OCI-LY1 (cell line): ENCODE results near the gene LAPTM5.

ENCODE experiments used
- H2AFZ ChIP-seq: fragments of 200-600 bp; sonication (generic), shearing (Covaris generic); 2 replicates; pipeline ENCODE4 v1.6.0; 2014; ENCODE audit warnings: antibody characterized with exemption, mild to moderate bottlenecking, low read length
- H3F3A ChIP-seq: fragments of 200-600 bp; sonication (generic), shearing (Covaris generic); 2 replicates; pipeline ENCODE4 v1.6.0; 2014; ENCODE audit warnings: mild to moderate bottlenecking, antibody characterized with exemption, low read length, moderate library complexity; ENCODE audit not compliant: insufficient read depth
- H3K27ac ChIP-seq: fragments of 200-600 bp; sonication (generic); 2 replicates; pipeline ENCODE4 v1.5.1; 2014; ENCODE audit warnings: low read length, mixed run types, mild to moderate bottlenecking, low read depth; ENCODE audit not compliant: poor library complexity, severe bottlenecking
- H3K27me3 ChIP-seq: fragments of 200-600 bp; sonication (generic); 2 replicates; pipeline ENCODE4 v1.6.0; 2014; ENCODE audit warnings: antibody characterized with exemption, mild to moderate bottlenecking, low read length, moderate library complexity; ENCODE audit not compliant: insufficient read depth
- H3K36me3 ChIP-seq: fragments of 200-600 bp; sonication (generic); 2 replicates; pipeline ENCODE4 v1.6.1; 2014; ENCODE audit warnings: mild to moderate bottlenecking, antibody characterized with exemption, low read length, moderate library complexity, mixed read lengths; ENCODE audit not compliant: insufficient read depth
- H3K4me1 ChIP-seq: fragments of 200-600 bp; sonication (generic); 2 replicates; pipeline ENCODE4 v1.5.1; 2014; ENCODE audit warnings: mild to moderate bottlenecking, low read length, moderate library complexity; ENCODE audit not compliant: insufficient read depth, severe bottlenecking
- H3K4me2 ChIP-seq: fragments of 200-600 bp; sonication (generic), shearing (Covaris generic); 2 replicates; pipeline ENCODE4 v1.6.1; 2014; ENCODE audit warnings: low read length
- H3K4me3 ChIP-seq: fragments of 200-600 bp; sonication (generic); 2 replicates; pipeline ENCODE4 v1.5.1; 2014; ENCODE audit warnings: low read length, low read depth, mild to moderate bottlenecking, mixed read lengths; ENCODE audit not compliant: poor library complexity, severe bottlenecking
- H3K79me2 ChIP-seq: fragments of 200-600 bp; shearing (Covaris generic); 2 replicates; pipeline ENCODE4 v1.6.1; 2016; ENCODE audit warnings: mixed run types, low read length, mixed read lengths; ENCODE audit not compliant: insufficient read depth
- H3K9ac ChIP-seq: fragments of 200-600 bp; sonication (generic), shearing (Covaris generic); 2 replicates; pipeline ENCODE4 v1.6.1; 2014; ENCODE audit warnings: mild to moderate bottlenecking, low read length, mixed read lengths
- H3K9me2 ChIP-seq: fragments of 200-600 bp; sonication (generic), shearing (Covaris generic); 2 replicates; pipeline ENCODE4 v1.6.1; 2014; ENCODE audit warnings: low read depth, mild to moderate bottlenecking, low read length, mixed read lengths
- H3K9me3 ChIP-seq: fragments of 200-600 bp; shearing (Covaris generic); 2 replicates; pipeline ENCODE4 v1.6.1; 2014; ENCODE audit warnings: low read length, mixed read lengths
- H4K20me1 ChIP-seq: fragments of 200-600 bp; sonication (generic), shearing (Covaris generic); 2 replicates; pipeline ENCODE4 v1.6.0; 2016; ENCODE audit warnings: mild to moderate bottlenecking, low read length; ENCODE audit not compliant: insufficient read depth
- CTCF ChIP-seq: fragments of 200-600 bp; sonication (generic), shearing (Covaris generic); IDR thresholded peaks from 2 replicates; pipeline ENCODE4 v1.5.1; 2017; ENCODE audit warnings: mild to moderate bottlenecking, antibody characterized with exemption, low read length, moderate library complexity, mixed read lengths
- EZH2 ChIP-seq: fragments of 200-600 bp; sonication (generic), shearing (Covaris generic); IDR thresholded peaks from 2 replicates; pipeline ENCODE4 v1.8.0; 2017; ENCODE audit warnings: borderline replicate concordance, mixed run types, mild to moderate bottlenecking, antibody characterized with exemption, low read length, moderate library complexity, mixed read lengths

Gene LAPTM5

GRCh38 chr1:30710407-30710806 lies 47.2 kb downstream of the LAPTM5 start:
- Histone ChIP-seq H3K27ac (no peak overlapping the region), H3K9me3 (peaks cover under 1% of the 10 kb centered on the region; the same call in 1 of the 2 replicates)
- TF ChIP-seq EZH2 (no peak), CTCF (no peak)

GRCh38 chr1:30708361-30708728 lies 49.2 kb downstream of the LAPTM5 start:
- H3K36me3 ChIP-seq: no peaks in the 10 kb centered on the region
- no peaks in the 10 kb centered on the region for H4K20me1 ChIP-seq
- no peaks in the 10 kb centered on the region for H3K79me2 ChIP-seq
- no peaks in the 10 kb centered on the region for H3K27me3 ChIP-seq
- no peak overlapping the region for H3K4me3 ChIP-seq
- H2AFZ ChIP-seq: no peak overlapping the region
- H3K9me2 ChIP-seq: no peaks in the 10 kb centered on the region
- H3K9me3 ChIP-seq: no peaks in the 10 kb centered on the region
- H3K4me1 ChIP-seq: no peaks in the 10 kb centered on the region
- H3K27ac ChIP-seq: no peak overlapping the region
- no peak overlapping the region for H3K9ac ChIP-seq
- no peak overlapping the region for H3K4me2 ChIP-seq
- no peaks in the 10 kb centered on the region for H3F3A ChIP-seq
- TF ChIP-seq CTCF (no peak), EZH2 (no peak)

More at GRCh38 chr1:30710407-30710806, 47.2 kb downstream of the LAPTM5 start:
- Histone ChIP-seq H3K79me2 (no peaks in the 10 kb centered on the region), H3K27me3 (no peaks in the 10 kb centered on the region), H3K36me3 (no peaks in the 10 kb centered on the region), H4K20me1 (no peaks in the 10 kb centered on the region), H3K9me2 (no peaks in the 10 kb centered on the region), H2AFZ (no peak overlapping the region), H3K4me3 (no peak overlapping the region), H3K4me1 (no peaks in the 10 kb centered on the region), H3K4me2 (no peak overlapping the region), H3F3A (no peaks in the 10 kb centered on the region), H3K9ac (no peak overlapping the region)

GRCh38 chr1:30707412-30708360 lies 49.9 kb downstream of the LAPTM5 start:
- Histone ChIP-seq H3K4me1 (no peaks in the 10 kb centered on the region), H3K27ac (no peak overlapping the region), H3K9ac (no peak overlapping the region), H3K36me3 (no peaks in the 10 kb centered on the region), H3K4me3 (no peak overlapping the region), H3K4me2 (no peak overlapping the region), H3K27me3 (no peaks in the 10 kb centered on the region), H4K20me1 (no peaks in the 10 kb centered on the region), H3K9me3 (no peaks in the 10 kb centered on the region), H2AFZ (no peak overlapping the region), H3K79me2 (no peaks in the 10 kb centered on the region), H3F3A (no peaks in the 10 kb centered on the region), H3K9me2 (no peaks in the 10 kb centered on the region)
- TF ChIP-seq EZH2 (no peak), CTCF (peak; percentile 81)
